Esophagus squamous epithelium (tissue), 5 donors: ENCODE measurements around the gene SFMBT2. TPM values are rescaled to one million over a fixed set of nuclear protein-coding genes. Genes with fewer than 3 reads are reported as not detected.

Experiments
- DNase-seq: peaks from one replicate; lab custom pipeline; 2025; lab: John Stamatoyannopoulos, UW
- H3K27ac ChIP-seq, 4 donors: fragments of 200-600 bp; sonication (generic); one replicate each; pipeline ENCODE4 v1.5.1; 2016 to 2019; ENCODE audit warnings: mild to moderate bottlenecking in 1 of 4
- H3K27me3 ChIP-seq, 4 donors: fragments of 200-600 bp; sonication (generic); 1 replicate in 3 of 4; 2 replicates in 1 of 4; pipeline versions ENCODE4 v1.5.1 to v1.6.0; 2017 to 2021; ENCODE audit warnings: antibody characterized with exemption in 1 of 4
- H3K36me3 ChIP-seq, 3 donors: fragments of 200-600 bp; sonication (generic); one replicate each; pipeline ENCODE4 v1.5.1; 2016 to 2019
- H3K4me1 ChIP-seq, 3 donors: fragments of 200-600 bp; sonication (generic); one replicate each; pipeline ENCODE4 v1.5.1; 2017 to 2019
- H3K4me3 ChIP-seq, 4 donors: fragments of 200-600 bp; sonication (generic); 1 replicate in 3 of 4; 2 replicates in 1 of 4; pipeline ENCODE4 v1.5.1; 2016 to 2019; ENCODE audit warnings: mild to moderate bottlenecking in 2 of 4, moderate library complexity in 1 of 4
- H3K9me3 ChIP-seq, 3 donors: fragments of 200-600 bp; sonication (generic); one replicate each; pipeline ENCODE4 v1.5.1; 2016 to 2019
- POLR2A ChIP-seq, 4 donors: fragments of 450-650 bp; IDR thresholded peaks; one replicate each; pipeline ENCODE4 v1.6.1; 2017; ENCODE audit warnings: antibody characterized with exemption in 4 of 4, mild to moderate bottlenecking in 4 of 4, moderate library complexity in 3 of 4
- WGBS, 2 donors: methylation state at CpG; one replicate each; pipeline ENCODE4 v1.1.5; 2018; 5-methylcytosine and 5-hydroxymethylcytosine counted together
- intact Hi-C: fragments of 100-400 bp; cut with DNase I; formaldehyde crosslinking; loops from one replicate; pipeline ENCODE4 v1.15.0; 2022
- total RNA-seq, 4 donors: library from RNA; depleted of rRNA; stranded (reverse); fragments of >200 nt; gene quantifications; one replicate each; pipeline ENCODE4 v1.1.0, GENCODE V29; 2016
- TF ChIP-seq, protein P1 (sequence below), 6 experiments: fragments of 450-650 bp in 4 of 6; fragments of 200-600 bp in 2 of 6; sonication (generic) in 2 of 6; IDR thresholded peaks; one replicate each; pipeline ENCODE4 v1.5.1; 2016 to 2019; ENCODE audit warnings: antibody characterized with exemption in 6 of 6, mild to moderate bottlenecking in 4 of 6, moderate library complexity in 4 of 6
- donor health status: DM: yes; HTN: yes; CAD: no.

The SFMBT2 gene
- total RNA-seq, 4 donors from 2014 or later: 0.72 to 5.0 (median 1.4) TPM

- Histone ChIP-seq H3K9me3 (no peaks in the 10 kb centered on the region), H3K27ac (no peak overlapping the region), H3K4me3 (no peak overlapping the region), H3K36me3 (peaks cover 0 to 6% (median 0%) of the 10 kb centered on the region in 3 donors), H3K27me3 (no peaks in the 10 kb centered on the region), H3K4me1 (no peaks in the 10 kb centered on the region)
- DNase-seq: no peak
- intact Hi-C loops: no loop called here
- no peak for TF ChIP-seq POLR2A (IDR thresholded peaks at IDR 0.05)
- TF ChIP-seq, protein P1, sequence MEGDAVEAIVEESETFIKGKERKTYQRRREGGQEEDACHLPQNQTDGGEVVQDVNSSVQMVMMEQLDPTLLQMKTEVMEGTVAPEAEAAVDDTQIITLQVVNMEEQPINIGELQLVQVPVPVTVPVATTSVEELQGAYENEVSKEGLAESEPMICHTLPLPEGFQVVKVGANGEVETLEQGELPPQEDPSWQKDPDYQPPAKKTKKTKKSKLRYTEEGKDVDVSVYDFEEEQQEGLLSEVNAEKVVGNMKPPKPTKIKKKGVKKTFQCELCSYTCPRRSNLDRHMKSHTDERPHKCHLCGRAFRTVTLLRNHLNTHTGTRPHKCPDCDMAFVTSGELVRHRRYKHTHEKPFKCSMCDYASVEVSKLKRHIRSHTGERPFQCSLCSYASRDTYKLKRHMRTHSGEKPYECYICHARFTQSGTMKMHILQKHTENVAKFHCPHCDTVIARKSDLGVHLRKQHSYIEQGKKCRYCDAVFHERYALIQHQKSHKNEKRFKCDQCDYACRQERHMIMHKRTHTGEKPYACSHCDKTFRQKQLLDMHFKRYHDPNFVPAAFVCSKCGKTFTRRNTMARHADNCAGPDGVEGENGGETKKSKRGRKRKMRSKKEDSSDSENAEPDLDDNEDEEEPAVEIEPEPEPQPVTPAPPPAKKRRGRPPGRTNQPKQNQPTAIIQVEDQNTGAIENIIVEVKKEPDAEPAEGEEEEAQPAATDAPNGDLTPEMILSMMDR (IDR thresholded peaks at IDR 0.05): no peak
- 89 to 96% methylated on average over 2 of the region's 2 CpGs for WGBS, 2 donors
Measured at GRCh38 chr10:7181420-7181819, 229.4 kb downstream of the SFMBT2 start.

GRCh38 chr10:7179536-7179935 lies 231.3 kb downstream of the SFMBT2 start:
- no peak overlapping the region for H3K27ac ChIP-seq
- no peak for DNase-seq
- intact Hi-C loops: no loop called here
- no peaks in the 10 kb centered on the region for H3K4me1 ChIP-seq
- WGBS, 2 donors: 88% methylated on average over 12 of the region's 12 CpGs
- no peaks in the 10 kb centered on the region for H3K9me3 ChIP-seq
- H3K4me3 ChIP-seq: no peak overlapping the region
- TF ChIP-seq, protein P1 (IDR thresholded peaks at IDR 0.05): no peak
- no peak for TF ChIP-seq POLR2A (IDR thresholded peaks at IDR 0.05)
- no peaks in the 10 kb centered on the region for H3K27me3 ChIP-seq
- peaks cover 0 to 17% (median 0%) of the 10 kb centered on the region in 3 donors for H3K36me3 ChIP-seq

- Histone ChIP-seq H3K4me3 (no peak overlapping the region), H3K9me3 (no peaks in the 10 kb centered on the region), H3K36me3 (peaks cover 0 to 55% (median 3%) of the 10 kb centered on the region in 3 donors), H3K27ac (no peak overlapping the region), H3K4me1 (no peaks in the 10 kb centered on the region), H3K27me3 (no peaks in the 10 kb centered on the region)
- intact Hi-C loops: no loop called here
- TF ChIP-seq POLR2A (IDR thresholded peaks at IDR 0.05): no peak
- TF ChIP-seq, protein P1 (IDR thresholded peaks at IDR 0.05): no peak
- WGBS, 2 donors: 86% methylated on average over 1 of the region's 11 CpGs; no CpG with 5 or more reads in 1 of the 2 donors
- DNase-seq: no peak
Measured at GRCh38 chr10:7173948-7174347, 236.9 kb downstream of the SFMBT2 start.

GRCh38 chr10:7171825-7172224 lies 239.0 kb downstream of the SFMBT2 start:
- no peak overlapping the region for H3K4me3 ChIP-seq
- H3K9me3 ChIP-seq: no peaks in the 10 kb centered on the region
- DNase-seq: no peak
- no peak overlapping the region for H3K27ac ChIP-seq
- intact Hi-C loops: no loop called here
- TF ChIP-seq POLR2A (IDR thresholded peaks at IDR 0.05): no peak
- TF ChIP-seq, protein P1 (IDR thresholded peaks at IDR 0.05): no peak
- H3K4me1 ChIP-seq: no peaks in the 10 kb centered on the region
- no peaks in the 10 kb centered on the region for H3K27me3 ChIP-seq
- WGBS, 2 donors: 100% methylated on average over 1 to 8 of the region's 35 CpGs
- H3K36me3 ChIP-seq: peaks cover 0 to 55% (median 3%) of the 10 kb centered on the region in 3 donors

DNA sequence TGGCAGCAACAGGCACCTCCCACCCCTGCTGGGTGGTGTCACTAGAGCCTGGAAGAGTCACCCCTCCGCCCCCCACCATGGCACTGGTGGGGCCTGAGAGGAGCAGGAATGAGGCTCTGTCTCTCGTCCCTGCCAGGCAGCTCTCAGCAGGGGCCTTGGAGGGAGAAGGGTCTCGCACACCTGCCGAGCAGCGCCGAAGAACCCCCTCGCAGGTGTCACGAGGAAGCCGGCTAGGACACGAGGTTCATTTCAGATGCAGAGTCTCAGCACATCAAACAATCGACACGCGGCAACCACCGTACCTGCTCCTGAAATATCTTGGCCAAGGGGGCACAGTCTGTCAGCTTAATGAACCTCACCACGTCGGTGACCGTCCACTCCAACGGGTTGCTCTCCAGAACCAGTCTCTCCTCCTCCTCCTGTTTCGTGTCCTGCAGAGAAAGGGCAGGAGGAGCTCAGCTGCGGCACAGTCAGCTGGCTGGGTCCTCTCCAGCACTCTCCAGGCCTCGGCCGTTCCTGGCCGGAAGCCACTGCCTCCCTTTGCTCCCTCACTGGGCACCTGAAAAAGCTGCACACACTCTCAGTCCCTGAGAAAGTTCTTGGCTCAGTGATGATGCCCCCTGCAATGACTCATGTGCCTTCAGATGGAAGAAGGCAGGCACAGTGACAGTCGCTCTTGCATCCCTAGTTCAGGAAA lies 240.1 kb downstream of the SFMBT2 start:
- intact Hi-C loops: no loop called here
- WGBS, 2 donors: 81 to 97% methylated on average over 6 to 20 of the region's 24 CpGs
- no peak overlapping the region for H3K4me3 ChIP-seq
- no peak for TF ChIP-seq POLR2A (IDR thresholded peaks at IDR 0.05)
- TF ChIP-seq, protein P1 (IDR thresholded peaks at IDR 0.05): no peak
- no peaks in the 10 kb centered on the region for H3K9me3 ChIP-seq
- H3K27me3 ChIP-seq: no peaks in the 10 kb centered on the region
- no peaks in the 10 kb centered on the region for H3K4me1 ChIP-seq
- DNase-seq: no peak
- H3K36me3 ChIP-seq: peaks cover 0 to 55% (median 3%) of the 10 kb centered on the region in 3 donors
- no peak overlapping the region for H3K27ac ChIP-seq
